Measurements from ENCODE around the gene NXPH2.

Gene NXPH2

GRCh38 chr2:138779781-138780445 lies at the start of gene NXPH2:
NXPH2 (minus strand) TSS chr2:138780390; CDS start chr2:138780241, 149 bp downstream.
- DNase-seq, result no peak

DNA sequence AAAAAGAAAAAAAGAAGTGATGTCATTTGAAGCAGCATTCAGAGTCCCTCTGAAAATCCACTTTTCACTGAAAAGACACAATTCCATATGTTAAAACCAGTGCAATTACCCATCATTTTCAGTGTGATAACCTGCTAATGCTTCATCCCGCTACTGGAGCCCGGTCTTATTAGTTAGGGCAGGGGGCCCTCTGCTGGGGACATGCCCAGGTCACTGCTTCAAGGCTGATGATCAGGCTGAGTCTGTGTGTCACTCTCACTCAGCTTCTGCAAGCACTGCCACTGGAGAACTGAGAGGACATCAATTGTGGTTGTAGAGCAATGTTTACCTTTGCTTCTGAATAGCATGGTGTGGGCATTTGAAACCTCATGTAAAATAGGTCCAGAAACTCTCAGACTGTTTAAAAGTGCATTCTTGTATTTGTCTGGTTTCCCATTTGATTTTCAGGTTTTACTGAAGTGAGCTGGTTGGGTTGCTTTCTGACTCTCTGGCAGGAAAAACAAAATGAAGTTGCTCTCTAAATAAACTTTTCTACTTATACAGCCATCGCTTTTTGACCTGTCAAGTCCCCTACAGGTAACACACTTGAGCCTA lies 49.2 kb upstream of the NXPH2 start:
- DNase-seq, result no peak

DNA sequence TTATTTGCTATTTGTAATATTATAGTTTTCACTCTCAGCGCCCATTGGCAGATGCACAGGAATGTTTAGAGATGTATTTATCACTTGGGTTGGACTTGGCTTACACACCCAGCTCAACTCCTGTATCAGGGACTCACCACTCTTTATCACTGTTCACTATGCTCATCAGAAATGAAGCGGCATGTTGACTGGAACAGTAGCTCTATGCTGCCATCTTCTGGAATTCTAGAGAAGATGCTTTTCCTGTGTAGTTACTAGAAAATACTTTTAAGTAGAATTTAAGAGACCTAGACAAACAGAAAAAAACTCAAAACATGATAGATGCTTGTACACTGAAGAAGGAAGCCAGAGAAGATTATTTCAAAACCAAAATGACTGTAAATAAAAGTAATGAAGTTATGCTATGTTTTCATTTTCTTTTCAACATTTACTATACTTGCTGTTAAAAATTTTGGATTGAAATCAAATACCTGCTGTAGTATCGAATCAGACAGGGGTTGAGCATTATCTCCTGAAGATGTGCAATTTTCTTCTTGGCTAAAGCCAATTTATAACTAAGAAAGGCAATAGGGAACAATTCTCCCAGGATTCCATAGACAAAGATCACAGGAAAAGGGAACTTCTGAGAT lies 47.4 kb upstream of the NXPH2 start:
- peak; percentile 7 for DNase-seq

GRCh38 chr2:138823666-138824065 lies 43.5 kb upstream of the NXPH2 start:
- no peak for DNase-seq

- no peak for DNase-seq
Measured at GRCh38 chr2:138819964-138820363, 39.8 kb upstream of the NXPH2 start.

DNA sequence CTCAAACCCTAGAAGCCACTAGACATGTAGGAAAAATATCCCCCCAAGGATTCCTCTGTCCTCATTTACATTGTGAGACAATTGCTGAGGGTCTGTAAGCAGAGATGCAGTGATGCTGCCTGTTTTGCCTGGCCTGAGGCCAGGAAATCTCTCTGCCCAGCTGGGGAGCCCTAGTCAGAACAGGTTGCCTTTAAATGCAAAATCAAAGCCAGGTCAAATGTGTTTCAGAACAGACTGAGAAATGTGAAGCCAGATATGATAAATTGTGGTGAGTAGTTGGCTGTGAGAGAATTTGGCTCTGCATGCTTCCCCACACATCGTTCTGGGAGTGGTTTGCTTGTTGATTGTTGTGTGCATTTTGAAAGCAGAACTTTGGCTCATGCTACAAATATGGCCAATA lies 38.4 kb upstream of the NXPH2 start:
- DNase-seq, result no peak

DNA sequence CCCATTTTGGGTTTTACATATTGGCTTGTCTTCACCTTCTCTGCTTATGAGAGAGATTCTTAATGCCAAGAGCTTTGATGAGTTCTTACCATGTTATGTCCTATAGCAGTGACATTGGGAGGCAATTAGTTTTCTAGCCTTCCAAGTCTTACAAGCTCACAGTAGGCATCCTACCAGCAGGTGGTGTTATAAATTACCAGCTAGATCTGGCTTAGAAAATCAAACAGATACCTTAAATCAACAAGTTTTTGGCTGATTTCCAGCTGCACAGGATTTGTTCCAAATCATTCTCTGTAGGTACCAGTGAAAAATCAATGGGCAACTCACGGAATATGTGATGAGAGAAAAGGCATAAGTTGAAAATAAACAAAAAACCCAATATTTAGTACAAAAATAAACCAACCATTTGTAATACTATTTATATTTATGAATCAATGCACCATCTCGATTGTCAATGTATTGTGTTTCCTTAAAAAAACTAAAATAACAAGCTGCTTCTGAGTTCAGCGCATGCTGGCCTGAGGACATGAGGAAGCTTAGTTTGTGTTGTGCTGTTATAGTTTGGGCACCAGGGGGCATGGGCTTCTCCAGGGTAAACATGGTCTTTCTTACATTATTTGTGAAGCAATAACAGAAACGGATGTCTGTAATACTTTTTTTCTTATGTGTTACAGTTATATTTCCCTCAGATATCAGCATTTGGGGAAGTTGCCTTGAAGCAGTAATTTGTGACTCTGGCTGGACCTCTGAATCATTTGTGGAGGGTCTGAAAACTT lies 34.1 kb upstream of the NXPH2 start:
- DNase-seq, result no peak

DNA sequence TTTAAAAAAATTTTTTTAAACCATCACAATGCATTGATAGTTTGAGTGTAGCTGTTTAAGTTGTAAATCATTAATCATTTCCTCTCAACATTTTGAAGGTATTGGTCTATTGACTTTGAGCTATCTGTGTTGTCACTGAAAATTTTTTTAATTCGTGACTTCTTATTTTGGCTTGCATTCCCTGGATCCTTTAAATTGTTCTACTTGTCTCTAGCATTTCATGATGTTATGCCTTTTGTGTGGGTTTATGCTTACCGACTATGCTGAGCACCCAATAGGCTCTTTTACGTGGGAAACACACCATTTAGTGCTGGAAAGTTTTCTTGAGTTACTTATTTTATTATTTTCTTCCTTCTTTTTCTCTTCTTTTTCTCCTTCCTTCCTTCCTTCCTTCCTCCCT lies 31.2 kb upstream of the NXPH2 start:
- DNase-seq, result no peak

DNA sequence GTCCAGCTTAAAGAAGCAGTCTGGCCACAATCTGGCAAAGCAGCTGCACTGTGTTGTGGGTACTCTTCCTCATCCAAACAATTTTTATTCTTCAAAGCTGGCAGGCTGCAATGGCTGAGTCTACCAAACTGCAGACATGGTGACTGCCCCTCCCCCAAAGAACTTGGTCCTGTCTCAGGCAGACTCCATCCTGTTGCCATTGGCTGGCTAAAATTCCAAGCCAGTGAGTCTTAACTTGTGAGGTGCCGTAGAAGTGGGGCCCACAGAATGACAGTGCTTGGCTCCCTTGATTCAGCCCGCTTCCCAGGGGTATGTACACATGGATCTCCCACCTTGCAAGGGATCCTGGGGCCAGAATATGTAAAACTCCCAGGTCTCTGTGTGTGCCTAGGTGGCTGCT lies 14.5 kb upstream of the NXPH2 start:
- DNase-seq, result no peak

DNA sequence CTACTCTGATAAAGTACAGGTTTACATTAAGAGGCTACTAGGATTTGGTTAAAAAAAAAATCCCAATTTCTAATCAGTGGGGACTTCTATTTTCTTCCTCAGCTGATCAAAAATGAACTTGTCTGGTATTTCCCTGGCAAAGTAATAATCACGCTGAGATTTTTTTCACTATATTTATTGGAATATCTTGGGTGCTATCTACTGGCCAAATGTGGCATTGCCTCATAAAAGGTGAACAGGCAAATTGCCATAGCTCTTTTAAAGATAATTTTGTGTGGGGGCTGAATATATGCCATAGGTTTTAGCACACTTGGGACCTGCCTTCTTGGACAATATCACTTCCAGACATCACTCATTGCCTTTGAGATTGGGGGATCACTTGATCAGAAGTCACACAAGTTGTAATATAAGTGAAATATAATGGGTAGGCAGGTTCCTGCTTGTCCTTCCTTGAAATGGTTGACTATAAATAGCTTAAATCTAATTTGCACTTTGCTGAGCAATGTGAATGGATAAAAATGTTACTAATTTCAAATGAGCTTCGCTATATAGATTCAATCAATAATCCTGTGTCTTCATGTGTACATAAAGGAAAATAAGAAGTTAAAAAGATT lies 7.0 kb upstream of the NXPH2 start:
- no peak for DNase-seq

DNA sequence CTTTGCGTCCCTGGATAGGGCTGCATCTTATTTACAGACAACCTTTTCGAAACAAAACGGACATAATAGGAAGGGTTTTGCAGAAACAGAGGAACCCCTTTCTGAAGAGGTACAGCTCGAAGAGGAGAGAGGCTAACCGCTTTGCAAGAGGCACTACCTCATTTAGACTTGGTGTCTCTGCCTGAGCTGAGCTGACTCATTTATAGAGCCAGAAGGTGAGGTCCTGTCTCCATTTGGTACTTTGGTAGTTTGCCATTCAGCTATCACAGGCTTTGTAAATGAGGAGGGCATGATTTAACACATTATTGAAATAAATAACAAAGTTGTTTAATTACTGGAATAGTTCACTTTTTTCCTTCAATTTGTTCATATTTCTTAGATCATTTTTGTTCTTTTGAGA lies 2.2 kb upstream of the NXPH2 start:
- DNase-seq, result no peak

DNA sequence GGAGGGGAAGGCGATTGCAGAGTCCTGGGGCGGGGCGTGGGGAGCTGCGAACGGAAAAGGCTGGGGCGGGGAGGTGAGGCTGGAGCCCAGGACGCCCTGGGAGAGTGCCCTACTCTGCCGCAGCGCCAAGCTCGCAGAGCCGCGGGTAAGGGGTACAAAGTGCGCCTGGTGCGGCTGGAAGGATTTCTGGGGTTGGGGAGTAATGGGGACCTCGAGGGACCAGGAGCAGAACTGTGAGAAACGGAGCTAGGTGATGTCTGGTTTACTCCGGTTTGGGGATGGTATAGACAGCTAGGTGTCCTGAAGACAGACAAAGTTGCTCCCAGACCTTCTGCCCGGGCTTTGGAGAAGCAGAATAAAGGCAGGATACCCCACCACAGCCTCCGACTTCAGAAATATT lies 718 bp upstream of the NXPH2 start:
- DNase-seq, result no peak

DNA sequence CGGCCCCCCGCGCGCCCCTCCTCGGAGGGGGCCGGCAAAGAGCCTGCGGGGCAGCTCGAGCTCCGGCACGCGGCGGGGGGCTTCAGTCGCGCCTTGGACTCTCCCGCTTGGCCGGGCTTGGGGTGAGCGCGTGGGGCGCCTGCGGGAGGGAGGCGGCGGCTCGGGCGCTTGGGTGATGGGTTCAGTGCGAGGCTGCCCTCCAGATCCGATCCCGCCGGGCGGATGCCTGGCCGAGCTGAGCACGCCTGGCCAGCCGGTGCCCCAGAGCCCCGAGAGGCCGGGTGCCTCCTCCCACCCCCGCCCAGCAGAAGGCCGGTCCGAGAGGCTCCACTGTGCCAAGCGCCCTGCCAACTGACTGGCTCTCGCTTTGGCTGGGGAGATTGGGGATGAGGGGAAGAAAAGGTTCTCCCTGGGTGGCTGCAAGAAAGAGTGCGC lies 273 bp upstream of the NXPH2 start:
- no peak for DNase-seq

DNA sequence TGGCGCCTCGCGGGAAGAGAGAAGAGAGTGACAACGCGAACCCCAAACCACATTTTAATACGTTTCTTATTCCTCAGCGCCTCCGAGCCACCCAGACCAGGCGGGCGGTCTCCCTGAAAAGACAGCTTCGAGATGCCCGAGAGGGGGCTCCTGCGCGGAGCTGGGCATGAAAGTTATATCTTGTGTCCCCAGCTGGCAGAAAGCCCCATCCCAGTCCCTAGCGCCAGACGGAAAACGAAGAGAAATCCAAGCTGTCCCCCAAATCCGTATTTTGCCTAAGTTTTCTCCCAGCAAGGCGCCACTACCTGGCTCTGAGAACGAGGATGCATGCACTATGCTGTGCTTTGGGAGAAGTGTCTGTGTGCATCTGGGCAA lies 797 bp downstream of the NXPH2 start:
- DNase-seq, result no peak

GRCh38 chr2:138777996-138778395 lies 2.2 kb downstream of the NXPH2 start:
- DNase-seq, result no peak

GRCh38 chr2:138775736-138776135 lies 4.5 kb downstream of the NXPH2 start:
- no peak for DNase-seq

DNA sequence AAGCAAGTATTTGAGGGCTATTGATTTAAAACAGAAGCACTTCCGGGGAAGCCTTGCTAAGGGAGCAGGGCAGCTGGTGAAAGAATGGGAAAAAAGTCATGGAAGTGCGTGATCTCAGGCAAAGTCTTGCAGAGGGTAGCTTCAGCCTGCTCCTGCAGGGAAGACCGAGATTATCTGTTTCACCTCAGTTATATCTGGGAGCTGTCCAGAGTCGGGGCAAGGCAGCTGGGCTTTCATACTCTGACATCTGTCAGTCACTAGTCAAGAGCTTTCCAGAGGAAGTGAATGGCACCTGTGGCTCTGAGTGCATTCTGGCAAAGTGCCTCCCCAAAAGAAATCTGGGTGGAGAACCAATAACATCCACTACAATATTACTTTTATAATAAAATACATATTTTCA lies 8.7 kb downstream of the NXPH2 start:
- no peak for DNase-seq

DNA sequence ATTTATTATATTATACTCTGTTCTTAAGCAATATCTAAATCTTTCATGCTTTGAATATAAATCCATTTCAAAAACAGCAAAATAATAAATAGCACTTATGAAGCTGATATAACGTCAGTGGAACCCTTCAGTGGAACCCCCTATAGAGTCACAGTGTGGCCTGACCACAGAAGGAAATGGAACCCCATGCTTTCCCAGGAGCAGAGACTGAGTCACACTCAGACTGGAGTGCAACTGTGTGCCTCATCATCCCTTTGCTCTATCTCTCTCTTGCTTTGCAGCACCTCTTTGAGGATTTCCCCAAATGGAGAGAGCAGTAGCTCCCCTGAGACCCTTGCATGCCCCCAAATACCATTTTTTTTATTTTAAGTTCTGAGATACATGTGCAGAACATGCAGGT lies 13.1 kb downstream of the NXPH2 start:
- no peak for DNase-seq

DNA sequence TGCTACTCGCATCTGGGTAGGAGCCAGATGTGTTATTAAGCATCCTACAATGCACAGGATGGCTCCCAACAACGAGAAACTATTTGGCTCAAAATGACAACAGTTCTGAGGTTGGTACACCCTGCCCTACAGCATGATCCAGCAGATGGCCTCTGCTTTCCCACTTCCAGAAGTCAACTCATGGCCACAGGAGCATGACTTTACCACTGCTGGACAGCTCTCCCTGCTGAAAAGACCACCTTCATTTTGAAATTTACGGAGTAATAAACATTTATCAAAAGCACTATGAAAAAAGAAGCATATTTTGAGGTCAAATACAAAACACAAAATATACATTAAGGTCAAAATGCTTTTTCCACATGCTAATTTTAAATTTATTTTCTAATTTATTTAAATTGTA lies 13.7 kb downstream of the NXPH2 start:
- DNase-seq, result no peak

DNA sequence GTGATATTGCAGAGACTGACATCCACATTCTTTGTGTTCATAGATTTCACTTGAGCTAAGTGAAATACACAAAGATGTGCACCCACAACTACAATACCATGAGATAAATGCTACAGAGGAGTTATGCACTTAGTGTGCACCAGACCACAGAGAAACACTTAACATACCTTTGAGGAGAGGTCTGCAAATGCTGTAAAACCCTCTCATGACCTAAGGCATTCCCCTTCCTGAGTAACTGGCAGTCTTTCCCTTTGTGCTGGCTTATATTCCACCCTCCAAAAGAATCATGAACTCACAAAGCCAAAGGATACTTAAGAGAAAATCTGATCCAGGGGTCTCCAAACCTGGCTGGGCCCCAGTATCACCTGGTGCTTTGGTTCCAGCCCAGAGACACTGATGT lies 16.2 kb downstream of the NXPH2 start:
- no peak for DNase-seq

GRCh38 chr2:138762533-138762932 lies 17.7 kb downstream of the NXPH2 start:
- no peak for DNase-seq

- DNase-seq, result no peak
Measured at GRCh38 chr2:138760676-138761075, 19.5 kb downstream of the NXPH2 start.

GRCh38 chr2:138757384-138757783 lies 22.8 kb downstream of the NXPH2 start:
- DNase-seq, result no peak

All from NCI-H187 treated with DMSO at 0.1 percent for 48 hours (cell line).